HG03460 (cell line): ENCODE data around the gene ADCYAP1R1.

Source experiments
- ATAC-seq: cut with Tn5 transposase; IDR thresholded peaks from one replicate; pipeline ENCODE4 v1.9.1; 2021; ENCODE audit not compliant: unreplicated experiment

Gene ADCYAP1R1

DNA sequence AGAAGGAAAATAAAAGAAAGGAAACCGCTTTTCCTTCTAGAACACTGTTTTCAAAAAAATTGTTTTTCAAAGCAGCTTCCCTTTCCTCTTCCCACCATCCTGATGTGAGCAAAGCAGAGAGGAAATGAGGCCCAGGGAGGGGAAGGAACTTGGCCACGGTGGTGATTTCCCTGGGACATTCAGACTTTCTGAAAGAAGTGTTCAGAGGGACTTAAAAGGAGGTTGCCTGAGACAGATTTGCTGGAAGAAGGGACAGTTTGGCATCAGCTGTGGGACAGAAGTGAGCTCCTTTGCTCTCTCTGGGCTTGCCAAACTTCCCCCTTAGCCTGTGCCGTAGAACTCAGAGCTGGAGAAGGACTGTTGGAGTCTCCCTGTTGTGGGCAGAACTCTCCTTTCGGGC is 30.3 kb downstream of the ADCYAP1R1 start:
- no peak for ATAC-seq

DNA sequence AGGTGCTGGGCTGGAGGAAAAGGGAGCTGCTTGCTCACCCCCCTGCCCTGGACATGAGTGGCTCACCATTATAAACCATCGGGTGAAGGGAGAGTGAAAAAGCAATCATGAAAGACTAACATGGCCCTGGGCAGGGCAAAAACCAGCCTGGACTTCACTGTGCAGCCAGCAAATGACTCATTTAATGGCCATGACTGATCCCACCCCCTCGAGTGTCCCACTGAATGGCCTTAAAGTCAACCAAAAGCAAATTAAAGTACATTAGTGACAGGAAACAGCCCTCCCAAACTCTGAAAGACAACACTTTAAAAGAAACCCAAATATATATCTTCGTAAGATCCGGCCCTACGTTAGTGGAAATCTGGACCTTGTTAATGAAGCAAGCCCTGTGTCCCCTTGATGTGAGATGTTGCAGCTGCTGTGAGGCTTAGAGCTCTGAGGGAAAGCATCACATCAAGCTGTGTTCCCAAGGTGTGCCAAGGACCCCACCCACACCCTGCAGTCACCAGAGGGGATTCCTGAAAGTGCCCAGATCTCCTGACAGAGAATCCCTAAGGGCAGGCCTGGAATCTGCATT is 31.2 kb downstream of the ADCYAP1R1 start:
- ATAC-seq, result no peak

DNA sequence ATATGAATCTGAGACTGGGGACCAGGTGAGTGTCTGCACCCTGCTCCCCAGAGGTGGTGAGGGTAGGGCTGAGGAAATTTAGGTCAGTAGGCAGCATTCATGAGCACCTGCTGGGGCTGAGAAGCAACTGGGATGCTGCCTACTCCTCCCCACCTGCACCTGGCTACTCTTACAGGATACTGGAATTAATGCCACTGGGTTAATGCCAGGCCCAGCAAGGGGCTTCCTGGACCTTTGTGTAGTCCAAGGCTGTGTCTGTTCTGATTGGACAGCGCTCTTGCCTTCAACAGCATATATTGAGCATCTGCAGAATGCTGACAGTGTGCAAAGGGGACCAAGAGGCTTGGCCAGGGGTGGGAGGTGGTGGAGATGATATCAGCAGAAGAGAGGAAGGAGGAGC is 32.1 kb downstream of the ADCYAP1R1 start:
- ATAC-seq, result no peak

DNA sequence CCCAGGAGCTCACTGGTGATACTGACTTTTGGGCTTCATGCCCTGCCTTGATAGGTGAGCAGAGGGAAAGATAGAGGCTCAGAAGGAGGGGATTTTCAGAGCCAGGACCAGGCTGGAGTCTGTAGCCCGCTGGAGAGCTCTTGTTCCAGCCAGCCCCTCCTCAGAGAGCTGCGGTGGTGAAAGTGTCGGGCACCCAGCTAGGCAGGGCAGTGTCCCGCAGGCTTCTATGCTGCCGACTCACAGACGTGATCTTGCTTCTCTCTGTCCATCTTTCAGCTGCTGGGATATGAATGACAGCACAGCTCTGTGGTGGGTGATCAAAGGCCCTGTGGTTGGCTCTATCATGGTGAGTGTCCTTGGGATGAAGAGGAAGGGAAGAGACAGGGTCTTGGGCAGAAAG is 35.2 kb downstream of the ADCYAP1R1 start:
- ATAC-seq, result no peak

DNA sequence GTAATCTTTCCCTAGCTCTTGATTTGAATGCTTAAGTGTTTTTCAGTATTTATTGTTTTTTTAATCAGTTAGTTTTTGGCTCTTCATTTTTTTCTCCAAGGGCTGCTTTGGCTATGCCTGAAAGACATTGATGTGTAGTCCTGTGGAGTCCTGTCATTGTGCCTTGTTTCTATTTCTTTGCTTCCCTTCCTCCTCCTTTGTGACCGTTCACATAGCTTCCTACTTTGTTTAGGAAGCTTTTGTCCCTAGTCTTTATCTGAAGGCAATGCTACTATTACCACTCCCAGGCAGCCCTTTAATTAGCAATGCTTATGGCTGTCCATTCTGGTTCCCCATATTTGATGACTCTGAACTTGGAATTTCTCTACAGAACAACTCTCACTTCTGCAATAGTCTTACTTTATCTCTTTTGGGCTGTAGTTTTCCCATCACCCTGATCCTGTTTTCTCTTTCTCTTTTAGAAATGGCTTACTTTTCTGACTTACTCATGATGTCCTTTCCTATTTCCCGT is 39.9 kb downstream of the ADCYAP1R1 start:
- ATAC-seq, result no peak

DNA sequence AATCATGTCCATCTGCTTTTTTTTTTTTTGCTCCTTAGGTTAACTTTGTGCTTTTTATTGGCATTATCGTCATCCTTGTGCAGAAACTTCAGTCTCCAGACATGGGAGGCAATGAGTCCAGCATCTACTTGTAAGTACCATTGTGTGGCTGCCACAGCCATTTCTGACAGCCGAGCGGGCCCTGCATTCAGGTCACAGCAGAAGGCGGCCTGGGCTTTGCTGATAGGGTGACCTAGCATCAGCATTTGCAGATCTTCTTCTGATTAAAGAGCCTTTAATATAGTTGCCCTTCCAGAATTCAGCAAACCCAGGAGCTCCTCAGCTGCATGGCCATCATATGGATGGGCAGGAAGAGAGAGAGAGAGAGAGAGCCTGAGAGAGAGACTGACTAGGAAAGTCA is 40.5 kb downstream of the ADCYAP1R1 start:
- ATAC-seq, result no peak

DNA sequence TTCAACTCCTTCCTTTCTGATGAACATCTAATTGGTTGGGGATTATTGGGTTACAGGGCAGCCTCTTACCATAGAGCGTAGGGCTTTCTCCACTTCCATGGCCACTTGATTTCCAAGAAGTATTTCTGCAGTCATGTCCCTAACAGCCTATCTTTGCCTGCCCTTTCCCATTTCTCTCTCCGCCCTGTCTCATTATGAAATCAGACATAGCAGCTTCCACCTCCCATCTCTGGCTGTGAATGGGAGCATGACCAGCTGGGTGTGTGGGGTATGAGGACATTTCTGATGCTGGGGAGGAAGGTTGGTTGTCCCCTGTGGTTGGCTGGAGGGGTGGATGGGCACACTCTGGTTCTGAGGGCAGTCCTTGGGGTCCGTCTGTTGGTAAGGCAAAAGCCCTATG is 41.2 kb downstream of the ADCYAP1R1 start:
- ATAC-seq, result no peak

DNA sequence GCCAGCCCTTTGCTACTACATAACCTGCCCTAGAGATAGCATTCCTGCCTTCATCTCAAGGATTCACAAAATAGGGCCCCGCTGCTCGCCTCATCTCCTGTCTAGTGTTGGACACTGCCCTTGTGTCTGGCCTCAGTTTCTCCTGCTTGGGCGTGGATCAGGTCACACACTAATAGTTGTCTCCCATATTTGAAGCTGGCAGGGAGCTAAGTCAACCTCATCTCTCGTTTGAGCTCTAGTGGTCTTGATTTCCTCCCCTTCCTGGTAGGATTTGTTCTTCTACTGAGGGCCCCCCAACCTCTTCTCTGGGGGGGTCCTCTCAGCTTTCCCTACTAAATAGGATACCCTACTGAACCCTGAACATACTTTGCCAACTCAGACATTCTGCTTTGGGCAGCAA is 42.2 kb downstream of the ADCYAP1R1 start:
- ATAC-seq, result no peak

DNA sequence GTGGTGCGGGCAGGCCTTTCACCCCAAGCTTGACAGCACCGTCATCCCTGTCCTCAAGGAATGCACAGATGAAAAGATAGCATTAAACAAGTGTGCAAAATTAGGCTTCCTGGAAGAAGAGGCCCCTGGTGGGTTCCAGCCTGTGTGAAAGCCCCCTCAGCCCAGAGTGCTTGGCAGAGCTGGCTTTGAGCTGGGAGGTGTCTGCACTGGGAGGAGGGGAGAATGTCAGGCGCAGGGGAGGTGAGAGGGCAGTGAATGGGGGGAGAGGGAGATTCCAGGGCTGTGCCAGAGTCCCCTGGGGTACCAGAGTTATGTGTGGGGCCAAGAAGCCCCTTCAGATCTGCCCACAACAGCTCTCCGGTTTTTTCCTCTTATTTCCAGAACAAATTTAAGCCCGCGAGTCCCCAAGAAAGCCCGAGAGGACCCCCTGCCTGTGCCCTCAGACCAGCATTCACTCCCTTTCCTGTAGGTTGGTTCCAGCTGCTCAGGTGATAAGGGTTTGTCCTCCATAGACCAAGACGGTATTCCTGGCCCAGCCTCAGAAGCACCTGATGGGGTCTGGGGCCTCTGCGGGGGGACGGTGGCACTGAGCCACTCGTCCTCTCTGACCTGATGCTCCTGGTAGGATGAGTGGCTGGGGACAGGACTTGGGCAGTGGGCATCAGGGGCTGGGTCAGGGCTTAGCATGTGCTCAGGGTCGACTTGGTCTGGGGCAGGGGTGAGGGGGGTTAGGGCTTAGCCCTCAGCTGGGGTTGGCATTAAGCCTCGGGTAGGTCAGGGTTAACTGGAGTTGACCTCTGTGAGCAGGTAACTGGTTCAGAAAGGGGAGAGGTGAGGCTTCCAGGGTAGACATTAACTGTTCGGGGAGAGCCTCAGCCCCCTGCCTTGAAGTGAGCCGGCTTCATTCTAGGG is 43.4 kb downstream of the ADCYAP1R1 start:
- no peak for ATAC-seq

DNA sequence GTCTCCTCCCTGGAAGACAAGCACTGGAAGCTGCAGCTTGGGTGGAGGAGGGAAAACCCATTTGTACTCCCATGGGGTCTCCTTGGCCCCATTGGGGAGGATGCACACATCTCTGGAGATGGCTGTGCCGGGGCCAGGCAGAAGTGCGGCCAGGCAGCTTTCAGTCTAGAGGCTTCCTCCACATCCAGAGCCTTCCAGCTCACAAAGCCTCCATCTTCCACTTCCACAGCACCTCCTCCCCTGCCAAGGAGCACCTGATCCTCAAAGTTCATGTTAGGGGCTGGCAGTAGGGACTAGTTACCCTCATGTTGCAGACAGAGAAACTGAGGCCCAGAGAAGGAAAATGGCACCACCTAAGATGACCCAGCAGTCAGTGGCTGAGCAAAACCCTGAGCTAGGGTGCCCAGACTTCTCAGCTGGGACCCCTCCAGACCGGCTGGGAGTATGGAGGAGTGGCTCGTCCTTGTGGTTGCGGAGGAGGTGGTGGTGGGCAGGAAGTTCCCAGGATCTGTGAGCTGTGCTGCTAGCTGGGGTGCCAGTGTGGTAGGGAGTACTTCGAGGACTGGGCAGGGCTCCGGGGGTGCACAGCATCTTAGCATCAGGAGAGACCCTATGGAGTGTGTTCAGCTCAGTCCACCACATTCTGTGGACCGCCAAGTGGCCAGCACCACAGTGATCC is 44.2 kb downstream of the ADCYAP1R1 start:
- ATAC-seq, result no peak

DNA sequence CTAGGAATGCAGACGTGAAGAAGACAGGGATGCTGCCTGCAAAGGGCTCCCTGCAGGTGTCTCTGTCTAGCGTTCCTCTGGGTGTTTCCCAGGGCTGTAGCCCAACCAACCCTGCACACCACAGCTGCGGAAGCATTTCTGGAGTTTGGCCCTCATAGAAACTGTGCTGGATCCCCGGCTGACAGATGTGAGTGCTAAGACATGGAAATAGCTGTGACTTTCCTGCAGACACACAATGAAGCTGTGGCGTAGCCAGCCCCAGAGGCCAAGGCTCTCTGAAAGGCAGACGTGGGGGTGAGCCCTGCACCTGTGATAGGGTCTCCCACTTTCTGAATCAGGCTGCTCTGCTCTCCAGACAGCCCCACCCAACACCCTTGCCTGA is 44.8 kb downstream of the ADCYAP1R1 start:
- no peak for ATAC-seq

DNA sequence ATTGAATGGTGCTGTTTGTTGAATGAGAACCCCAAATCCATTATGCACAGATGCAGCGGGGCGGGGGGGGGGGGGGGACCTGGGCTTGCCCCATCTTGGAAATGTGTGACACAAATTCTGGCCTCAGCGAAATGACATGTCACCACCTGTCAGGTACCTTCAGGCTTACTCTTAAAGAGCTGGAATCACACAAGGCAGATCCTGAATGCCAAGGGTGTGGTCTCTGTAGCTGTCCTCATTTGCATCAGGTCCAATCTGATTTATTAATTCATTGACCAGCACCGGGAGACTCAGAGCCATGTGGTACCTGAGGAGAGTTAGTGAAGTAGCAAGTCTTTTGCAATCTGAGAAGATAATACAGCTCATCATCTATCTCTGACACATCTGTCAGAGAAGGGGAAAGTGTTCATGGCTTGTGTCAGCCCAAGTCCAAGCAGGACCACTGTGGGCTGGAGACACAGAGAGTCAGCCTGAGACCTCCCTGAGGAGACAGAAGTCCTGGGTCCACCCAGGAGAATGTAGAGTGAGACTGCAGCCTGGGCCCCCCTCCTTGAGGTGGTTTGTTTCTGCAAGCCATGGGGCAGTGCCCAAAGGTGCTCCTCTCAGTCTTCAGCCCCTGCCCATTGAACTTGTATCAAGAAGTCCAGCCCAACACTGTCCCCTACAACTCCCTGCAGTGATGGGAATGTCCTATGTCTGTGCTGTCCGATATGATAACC is 46.7 kb downstream of the ADCYAP1R1 start:
- no peak for ATAC-seq

DNA sequence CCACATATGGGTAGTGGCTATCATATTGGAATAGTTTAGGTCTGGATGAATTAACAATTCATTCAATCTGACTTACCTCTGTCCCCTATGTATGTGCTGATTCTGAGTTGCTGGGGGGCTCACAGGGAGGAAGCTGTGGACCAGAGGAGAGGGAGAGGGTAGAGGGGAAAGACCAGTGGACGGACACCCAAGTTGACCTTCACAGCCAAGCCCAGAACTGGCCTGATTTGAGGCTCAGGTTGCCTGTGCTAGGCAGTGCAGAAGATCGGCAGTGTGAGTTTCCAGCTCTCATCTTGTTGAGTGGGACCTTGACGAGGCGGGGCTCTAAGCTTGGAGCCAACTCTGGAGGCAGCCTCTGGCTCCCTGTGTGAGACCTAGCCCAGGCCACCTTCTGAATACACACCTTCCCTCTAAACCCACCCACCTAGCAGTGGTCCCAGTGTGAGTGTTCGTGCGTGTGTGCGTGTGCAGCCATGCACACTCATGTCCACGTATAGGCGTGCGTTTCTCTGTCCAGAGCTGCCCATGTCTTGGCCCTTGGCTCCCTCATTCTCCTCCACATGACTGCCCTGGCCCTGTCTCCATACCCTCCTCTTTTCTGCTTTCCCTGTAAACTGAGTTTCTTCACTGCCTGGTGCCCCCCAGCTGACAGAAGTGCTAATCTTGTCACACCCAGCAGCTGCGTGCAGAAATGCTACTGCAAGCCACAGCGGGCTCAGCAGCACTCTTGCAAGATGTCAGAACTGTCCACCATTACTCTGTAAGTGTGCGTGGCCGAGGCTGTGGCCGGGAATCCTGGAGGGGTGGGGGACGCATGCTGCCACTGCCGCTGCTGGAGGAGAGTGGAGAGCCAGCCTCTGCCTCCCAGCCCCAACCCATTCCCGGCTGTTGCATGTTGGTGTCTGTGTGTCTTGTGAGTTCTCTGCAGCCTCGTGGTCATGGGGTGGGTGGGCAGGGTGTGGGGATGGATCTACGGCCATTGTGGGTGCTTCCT is 47.6 kb downstream of the ADCYAP1R1 start:
- ATAC-seq, result no peak

DNA sequence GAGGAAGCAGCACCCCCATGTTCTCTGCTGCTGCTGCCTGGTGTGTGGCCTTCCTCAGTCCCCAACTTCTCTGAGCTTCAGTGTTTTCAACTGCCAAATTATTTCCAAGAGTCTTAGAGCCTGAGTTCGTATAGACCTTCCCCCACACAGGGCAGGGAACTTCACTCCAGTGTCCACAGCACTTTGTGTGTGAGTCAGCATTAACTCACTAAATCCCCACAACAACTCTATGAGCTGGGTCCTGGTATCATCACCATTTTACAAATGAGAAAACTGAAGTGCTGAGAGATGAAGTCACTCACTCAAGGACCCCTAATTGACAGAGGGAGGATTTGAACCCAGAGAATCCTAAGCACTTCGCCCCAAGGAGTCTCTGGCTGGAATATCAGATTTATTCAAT is 48.3 kb downstream of the ADCYAP1R1 start:
- ATAC-seq, result no peak

DNA sequence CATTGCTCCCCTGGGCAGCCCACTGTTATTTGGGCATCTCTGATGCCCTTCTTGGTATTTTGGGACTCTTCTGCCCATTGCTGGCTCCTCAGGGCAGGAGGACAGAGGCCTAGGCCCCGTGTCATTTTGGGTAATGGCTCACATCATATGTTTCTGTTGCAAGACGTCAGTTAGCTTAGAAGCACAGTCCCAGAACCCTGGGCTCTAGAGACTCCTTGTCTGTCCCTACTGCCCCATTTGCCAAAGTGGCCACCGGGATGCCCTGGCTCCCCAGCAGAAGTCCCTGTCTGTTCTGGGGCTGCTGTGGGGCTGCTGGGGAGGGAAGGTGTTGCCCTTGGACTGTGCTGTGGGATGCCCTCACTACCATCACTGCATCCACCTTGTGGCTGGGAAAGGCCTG is 48.8 kb downstream of the ADCYAP1R1 start:
- ATAC-seq, result no peak

DNA sequence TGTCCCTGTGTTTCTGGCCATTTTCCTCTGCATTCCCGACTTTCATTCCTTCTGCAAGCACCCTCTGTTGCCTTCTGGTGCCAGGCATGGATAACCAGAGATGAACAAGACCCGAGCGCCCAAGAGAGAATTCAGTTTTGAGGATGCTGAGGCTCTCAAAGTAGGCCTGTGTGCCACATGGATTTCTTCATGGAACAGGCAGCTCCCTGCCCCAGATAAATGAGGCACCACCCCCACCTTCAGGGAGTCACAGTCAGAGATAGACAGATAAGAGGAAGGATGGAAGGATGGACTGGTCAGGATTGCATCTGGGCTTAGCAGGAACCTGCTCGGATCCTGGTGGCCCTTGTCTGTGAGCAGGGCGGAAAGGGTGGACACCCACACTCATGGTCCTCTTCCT is 49.4 kb downstream of the ADCYAP1R1 start:
- no peak for ATAC-seq

DNA sequence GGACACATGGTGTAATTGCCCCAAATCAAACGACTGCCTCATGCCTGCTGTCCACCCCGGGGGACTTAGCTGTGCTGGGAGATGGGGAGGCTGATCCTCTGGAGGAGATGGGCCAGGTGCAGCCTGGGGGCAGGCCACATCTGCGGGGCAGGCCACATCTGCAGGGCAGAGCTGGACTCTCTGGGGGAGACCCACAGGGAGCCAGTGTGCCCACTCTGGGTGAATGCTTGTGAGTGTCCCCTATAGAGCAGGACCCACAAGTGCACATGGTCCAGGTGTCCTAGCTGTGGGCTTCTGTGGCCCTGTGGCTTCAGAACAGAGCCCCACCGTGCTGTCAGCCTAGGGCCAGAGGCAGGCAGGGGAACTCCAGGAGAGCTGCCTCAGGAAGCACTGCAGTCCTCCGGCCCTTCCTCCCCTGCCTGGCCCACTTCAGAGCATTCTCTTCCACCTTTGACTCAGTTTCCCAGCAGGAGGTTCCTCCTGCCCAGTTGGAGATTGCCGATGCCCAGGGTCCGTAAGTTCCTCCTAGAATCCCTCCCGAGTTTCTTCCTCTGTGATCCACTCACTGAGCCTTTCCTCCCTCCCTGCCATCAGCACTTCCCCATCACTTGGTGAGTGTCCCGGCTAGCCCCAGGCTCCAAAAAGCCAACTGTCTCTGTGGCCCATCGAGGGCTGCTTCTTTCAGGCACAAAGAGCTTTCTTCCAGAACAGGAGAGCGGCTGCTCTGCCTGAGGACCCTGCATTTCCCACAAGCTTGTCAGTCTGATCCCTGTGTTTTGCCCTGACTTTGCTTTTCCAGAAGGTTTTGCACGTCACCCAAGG is 50.3 kb downstream of the ADCYAP1R1 start:
- no peak for ATAC-seq

DNA sequence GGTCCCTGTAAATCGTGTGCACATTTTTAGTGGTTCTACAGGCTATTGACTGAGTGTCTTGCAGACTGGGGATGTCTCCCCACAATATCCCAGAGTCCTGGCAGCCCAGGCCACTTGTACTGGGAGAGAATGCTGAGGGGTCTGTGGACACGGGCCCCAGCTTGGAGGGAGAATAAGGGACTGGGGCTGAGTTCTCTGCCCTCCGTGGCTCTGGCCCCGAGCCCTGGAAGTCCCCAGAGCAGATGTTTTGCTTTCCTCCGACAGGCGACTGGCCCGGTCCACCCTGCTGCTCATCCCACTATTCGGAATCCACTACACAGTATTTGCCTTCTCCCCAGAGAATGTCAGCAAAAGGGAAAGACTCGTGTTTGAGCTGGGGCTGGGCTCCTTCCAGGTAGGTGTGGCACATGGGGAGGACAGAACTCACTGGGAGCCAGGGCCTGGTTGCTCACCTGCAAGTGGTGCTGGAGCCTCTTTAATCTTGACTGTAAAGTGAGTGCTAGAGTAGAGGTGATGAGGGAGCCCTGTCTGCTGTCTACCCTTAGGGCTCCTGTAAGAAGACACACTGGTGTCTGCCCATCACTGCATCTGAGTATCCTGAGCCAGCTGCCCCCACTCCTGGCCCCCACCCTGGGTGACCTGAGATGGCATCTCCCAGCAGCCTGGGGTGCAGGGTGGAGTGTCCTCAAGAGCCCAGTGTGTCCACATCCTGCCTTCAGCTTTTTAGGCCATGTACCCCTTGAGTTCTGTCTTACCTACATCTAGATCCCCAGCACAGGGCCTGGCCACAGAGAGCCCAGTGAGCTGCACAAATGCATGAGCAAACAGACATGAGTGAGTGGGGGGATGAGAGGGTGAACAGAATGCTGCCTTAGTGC is 51.1 kb downstream of the ADCYAP1R1 start:
- no peak for ATAC-seq
